Transverse colon (tissue), 3 donors: ENCODE results near the gene ANKRD66.

ENCODE experiments used
- EP300 ChIP-seq: sonication (generic); formaldehyde crosslinking; IDR thresholded peaks from one replicate; pipeline ENCODE4 v1.6.1; 2017; ENCODE audit warnings: antibody characterized with exemption, low read depth
- POLR2A ChIP-seq: fragments of 450-650 bp; IDR thresholded peaks from one replicate; pipeline ENCODE4 v1.6.1; 2016; ENCODE audit warnings: antibody characterized with exemption, mild to moderate bottlenecking, moderate library complexity
- TF ChIP-seq, protein P1 (sequence below), 5 experiments: fragments of 200-600 bp in 3 of 5; fragments of 450-650 bp in 2 of 5; sonication (generic) in 3 of 5; IDR thresholded peaks; 1 replicate in 2 of 5; 2 replicates in 3 of 5; pipeline ENCODE4 v1.5.1; 2016 to 2017; ENCODE audit warnings: antibody characterized with exemption in 5 of 5, inconsistent platforms in 3 of 5, mild to moderate bottlenecking in 2 of 5, moderate library complexity in 1 of 5

DNA sequence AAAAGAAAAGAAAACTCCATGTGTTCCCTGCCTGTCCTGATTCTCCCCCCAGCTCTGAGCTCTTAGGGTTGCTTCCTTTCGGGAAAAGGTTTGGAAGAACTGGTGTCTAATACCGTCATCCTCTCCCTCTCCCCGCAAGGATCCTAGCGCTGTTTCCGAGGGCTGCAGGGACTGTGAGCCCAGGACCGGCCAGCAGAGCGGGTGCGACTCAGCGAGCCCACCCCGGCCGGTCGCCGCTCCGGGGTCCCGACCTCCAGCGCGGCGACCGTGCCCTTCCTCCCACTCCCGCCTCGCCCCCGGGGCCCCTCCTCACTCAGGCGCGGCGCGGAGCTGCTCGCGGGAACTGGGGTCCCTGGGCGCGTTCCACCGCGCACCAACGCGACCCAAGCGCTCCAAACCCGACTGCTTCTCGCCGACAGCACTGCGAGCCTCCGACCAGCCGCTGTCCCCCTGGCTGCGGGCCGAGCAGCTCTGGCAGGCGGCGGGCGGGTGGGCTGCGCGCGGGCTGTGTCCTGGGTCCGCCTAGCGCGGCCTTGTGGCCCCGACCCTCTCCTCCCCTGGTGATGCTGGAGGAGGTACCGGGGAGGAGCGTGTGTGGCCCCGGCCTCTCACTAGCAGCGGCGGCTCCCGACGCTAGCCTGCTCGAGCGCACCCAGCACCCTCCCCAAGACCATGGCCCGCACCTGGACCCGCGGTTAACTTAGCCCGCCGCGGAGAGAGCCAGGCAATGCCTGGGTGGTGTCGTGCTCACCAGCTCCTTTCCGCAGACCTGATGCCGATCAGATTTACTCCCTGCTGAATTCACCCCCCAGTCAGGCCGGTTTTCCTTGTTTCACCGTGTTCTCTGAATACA lies 11.6 kb upstream of the ANKRD66 start, which contains the start of gene PLA2G7:
- TF ChIP-seq, protein P1, sequence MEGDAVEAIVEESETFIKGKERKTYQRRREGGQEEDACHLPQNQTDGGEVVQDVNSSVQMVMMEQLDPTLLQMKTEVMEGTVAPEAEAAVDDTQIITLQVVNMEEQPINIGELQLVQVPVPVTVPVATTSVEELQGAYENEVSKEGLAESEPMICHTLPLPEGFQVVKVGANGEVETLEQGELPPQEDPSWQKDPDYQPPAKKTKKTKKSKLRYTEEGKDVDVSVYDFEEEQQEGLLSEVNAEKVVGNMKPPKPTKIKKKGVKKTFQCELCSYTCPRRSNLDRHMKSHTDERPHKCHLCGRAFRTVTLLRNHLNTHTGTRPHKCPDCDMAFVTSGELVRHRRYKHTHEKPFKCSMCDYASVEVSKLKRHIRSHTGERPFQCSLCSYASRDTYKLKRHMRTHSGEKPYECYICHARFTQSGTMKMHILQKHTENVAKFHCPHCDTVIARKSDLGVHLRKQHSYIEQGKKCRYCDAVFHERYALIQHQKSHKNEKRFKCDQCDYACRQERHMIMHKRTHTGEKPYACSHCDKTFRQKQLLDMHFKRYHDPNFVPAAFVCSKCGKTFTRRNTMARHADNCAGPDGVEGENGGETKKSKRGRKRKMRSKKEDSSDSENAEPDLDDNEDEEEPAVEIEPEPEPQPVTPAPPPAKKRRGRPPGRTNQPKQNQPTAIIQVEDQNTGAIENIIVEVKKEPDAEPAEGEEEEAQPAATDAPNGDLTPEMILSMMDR (IDR thresholded peaks at IDR 0.05): no peak
- TF ChIP-seq POLR2A (peak; percentile 39), EP300 (no peak)
